SK-N-SH treated with all-trans-retinoic acid at 6 μM for 48 hours (cell line): ENCODE data around the gene WWTR1.

Source experiments
- ARNTL ChIP-seq: fragments of 450-650 bp; formaldehyde crosslinking; IDR thresholded peaks from 2 replicates; pipeline ENCODE4 v1.5.0; 2020; ENCODE audit warnings: low read depth, mild to moderate bottlenecking, moderate library complexity, borderline replicate concordance
- BACH2 ChIP-seq: fragments of 250-450 bp; sonication (Bioruptor Pico); IDR thresholded peaks from 2 replicates; pipeline ENCODE4 v1.9.0; 2021; ENCODE audit warnings: mild to moderate bottlenecking, borderline replicate concordance
- GLIS3 ChIP-seq: fragments of 250-450 bp; sonication (Bioruptor Pico); IDR thresholded peaks from 2 replicates; pipeline ENCODE4 v1.5.0; 2020; ENCODE audit warnings: mild to moderate bottlenecking, moderate library complexity
- OSR1 ChIP-seq: fragments of 250-450 bp; sonication (Bioruptor Pico); IDR thresholded peaks from 2 replicates; pipeline ENCODE4 v1.8.0; 2022; ENCODE audit warnings: moderate library complexity, mild to moderate bottlenecking, inconsistent platforms
- PATZ1 ChIP-seq: fragments of 250-450 bp; sonication (Bioruptor Pico); IDR thresholded peaks from 2 replicates; pipeline ENCODE4 v1.8.0; 2020; ENCODE audit warnings: mild to moderate bottlenecking, moderate library complexity, borderline replicate concordance
- PPARA ChIP-seq: fragments of 250-450 bp; sonication (Bioruptor Pico); IDR thresholded peaks from 2 replicates; pipeline ENCODE4 v1.5.0; 2020; ENCODE audit warnings: mild to moderate bottlenecking, borderline replicate concordance
- RARB ChIP-seq: fragments of 250-450 bp; sonication (Bioruptor Pico); IDR thresholded peaks from 2 replicates; pipeline ENCODE4 v1.8.0; 2021; ENCODE audit warnings: mild to moderate bottlenecking, moderate library complexity
- SNAI2 ChIP-seq: fragments of 250-450 bp; sonication (Bioruptor Pico); IDR thresholded peaks from 2 replicates; pipeline ENCODE4 v1.5.0; 2020; ENCODE audit warnings: mild to moderate bottlenecking, moderate library complexity
- TCF4 ChIP-seq: fragments of 250-450 bp; sonication (Bioruptor Pico); IDR thresholded peaks from 2 replicates; pipeline ENCODE4 v1.8.0; 2021; ENCODE audit warnings: mild to moderate bottlenecking, moderate library complexity, borderline replicate concordance
- TSHZ2 ChIP-seq: fragments of 250-450 bp; sonication (Bioruptor Pico); IDR thresholded peaks from 2 replicates; pipeline ENCODE4 v1.5.0; 2020; ENCODE audit warnings: mild to moderate bottlenecking, moderate library complexity
- ZC3H10 ChIP-seq: fragments of 250-450 bp; sonication (Bioruptor Pico); IDR thresholded peaks from 2 replicates; pipeline ENCODE4 v1.5.1; 2021; ENCODE audit warnings: mild to moderate bottlenecking, moderate library complexity
- ZFP3 ChIP-seq: fragments of 250-450 bp; sonication (Bioruptor Pico); IDR thresholded peaks from 2 replicates; pipeline ENCODE4 v1.5.0; 2020; ENCODE audit warnings: mild to moderate bottlenecking, moderate library complexity
- ZFP30 ChIP-seq: fragments of 450-650 bp; formaldehyde crosslinking; IDR thresholded peaks from 2 replicates; pipeline ENCODE4 v1.5.0; 2022; ENCODE audit warnings: mild to moderate bottlenecking, moderate library complexity
- ZNF565 ChIP-seq: fragments of 450-650 bp; formaldehyde crosslinking; conservative IDR thresholded peaks from 2 replicates; pipeline ENCODE4 v1.5.0; 2020; ENCODE audit warnings: low read depth, mild to moderate bottlenecking, moderate library complexity

- no peak for TF ChIP-seq ZFP3
- TF ChIP-seq ARNTL (CRISPR knock-in tag), result no peak
- no peak for TF ChIP-seq TCF4 (CRISPR knock-in tag)
- no peak for TF ChIP-seq RARB (CRISPR knock-in tag)
- no peak for TF ChIP-seq TSHZ2 (CRISPR knock-in tag)
- no peak for TF ChIP-seq OSR1 (CRISPR knock-in tag)
- no peak for TF ChIP-seq PATZ1 (CRISPR knock-in tag)
- no peak for TF ChIP-seq PPARA (CRISPR knock-in tag)
- no peak for TF ChIP-seq BACH2 (CRISPR knock-in tag)
- TF ChIP-seq ZFP30 (CRISPR knock-in tag), result no peak
- no peak for TF ChIP-seq SNAI2 (CRISPR knock-in tag)
- no peak for TF ChIP-seq GLIS3
- TF ChIP-seq ZC3H10 (CRISPR knock-in tag), result no peak
- TF ChIP-seq ZNF565 (CRISPR knock-in tag), result no peak
Measured at GRCh38 chr3:149534671-149535332, 123.0 kb downstream of the WWTR1 start.
